H1 (cell line): ENCODE measurements around the gene SEC14L5. TPM values are rescaled to one million over a fixed set of nuclear protein-coding genes. Genes with fewer than 3 reads are reported as not detected.

Experiments
- CTCF ChIA-PET: fragments of 300-600 bp; sonication (Branson Sonifier 250); formaldehyde crosslinking; loops from one replicate; lab custom pipeline; 2021; ENCODE audit not compliant: partially characterized antibody; lab: Charles Lee
- POLR2A ChIA-PET: fragments of 300-600 bp; sonication (Branson Sonifier 250); formaldehyde crosslinking; loops from one replicate; lab custom pipeline; 2021; ENCODE audit warnings: inconsistent platforms; ENCODE audit not compliant: partially characterized antibody; lab: Charles Lee
- DNase-seq, 2 experiments: peaks; one replicate each; pipeline versions ENCODE4 v3.0.0 to v3.0.0-alpha.2; 2010 to 2022; ENCODE audit warnings: low spot score in 2 of 2, low read depth in 1 of 2, mixed read lengths in 1 of 2
- FAIRE-seq: peaks from 2 replicates; lab custom pipeline; 2011; peaks lifted over from hg19 to GRCh38; lab: Jason Lieb, UNC
- H2AFZ ChIP-seq: 2 replicates; pipeline ENCODE4 v1.8.1; 2012; ENCODE audit warnings: low read length, inconsistent platforms
- H2AK5ac ChIP-seq: 2 replicates; pipeline ENCODE4 v1.6.1; 2013; ENCODE audit warnings: low read depth, low read length
- H2BK120ac ChIP-seq: replicated peaks from 2 replicates; pipeline ENCODE3; 2013; ENCODE audit warnings: low read depth, low read length, inconsistent platforms
- H2BK12ac ChIP-seq: 2 replicates; pipeline ENCODE4 v1.6.1; 2013; ENCODE audit warnings: low read depth, low read length
- H2BK15ac ChIP-seq: 2 replicates; pipeline ENCODE4 v1.6.1; 2013; ENCODE audit warnings: low read length
- H2BK20ac ChIP-seq: 2 replicates; pipeline ENCODE4 v1.6.1; 2013; ENCODE audit warnings: low read length
- H2BK5ac ChIP-seq: 2 replicates; pipeline ENCODE4 v1.6.1; 2013; ENCODE audit warnings: low read depth, low read length
- H3K14ac ChIP-seq: 2 replicates; pipeline ENCODE4 v1.6.1; 2013; ENCODE audit warnings: inconsistent platforms; ENCODE audit not compliant: insufficient read length
- H3K18ac ChIP-seq: 2 replicates; pipeline ENCODE4 v1.6.1; 2013; ENCODE audit warnings: low read length; ENCODE audit errors: extremely low read depth
- H3K23ac ChIP-seq: 2 replicates; pipeline ENCODE4 v1.6.1; 2013; ENCODE audit warnings: inconsistent platforms; ENCODE audit not compliant: insufficient read length
- H3K23me2 ChIP-seq: 2 replicates; pipeline ENCODE4 v1.6.1; 2013; ENCODE audit warnings: low read depth, low read length
- H3K27ac ChIP-seq: 2 replicates; pipeline ENCODE4 v1.6.1; 2011; ENCODE audit warnings: low read depth, low read length, inconsistent platforms
- H3K27me3 ChIP-seq, 4 experiments: replicated peaks in 1 of 4; 1 replicate in 1 of 4; 2 replicates in 3 of 4; pipeline versions ENCODE4 v1.6.1 to v1.8.1; 2011 to 2013; ENCODE audit warnings: low read length in 3 of 4, mild to moderate bottlenecking in 3 of 4, inconsistent platforms in 2 of 4, mixed read lengths in 2 of 4, moderate library complexity in 1 of 4; ENCODE audit not compliant: control insufficient read depth in 3 of 4, insufficient read depth in 3 of 4; ENCODE audit errors: extremely low read depth in 1 of 4
- H3K36me3 ChIP-seq, 4 experiments: 2 replicates each; pipeline versions ENCODE4 v1.6.1 to v1.8.1; 2011 to 2013; ENCODE audit warnings: mild to moderate bottlenecking in 4 of 4, low read length in 3 of 4, moderate library complexity in 2 of 4, control low read depth in 1 of 4, inconsistent platforms in 1 of 4; ENCODE audit not compliant: insufficient read depth in 4 of 4, control insufficient read depth in 2 of 4
- H3K4ac ChIP-seq: replicated peaks from 2 replicates; pipeline ENCODE3; 2013; ENCODE audit warnings: low read length, low read depth, mixed read lengths, inconsistent platforms; ENCODE audit not compliant: insufficient read length
- H3K4me1 ChIP-seq, 4 experiments: replicated peaks in 1 of 4; 1 replicate in 1 of 4; 2 replicates in 3 of 4; pipeline versions ENCODE4 v1.6.1 to v1.8.1; 2011 to 2013; ENCODE audit warnings: low read length in 3 of 4, inconsistent platforms in 2 of 4, mixed read lengths in 1 of 4; ENCODE audit not compliant: insufficient read depth in 4 of 4, control insufficient read depth in 3 of 4
- H3K4me2 ChIP-seq, 2 experiments: 2 replicates each; pipeline versions ENCODE4 v1.6.1 to v1.8.1; 2011 to 2013; ENCODE audit warnings: low read depth in 2 of 2, low read length in 2 of 2, control low read depth in 1 of 2, inconsistent platforms in 1 of 2, mild to moderate bottlenecking in 1 of 2; ENCODE audit not compliant: insufficient read depth in 1 of 2
- H3K4me3 ChIP-seq, 4 experiments: fragments of 200-600, 300-600 bp in 1 of 4; sonication (generic), shearing (Covaris generic), sonication (Bioruptor Twin) in 1 of 4; 2 replicates each; pipeline versions ENCODE4 v1.5.1 to v1.8.1; 2011 to 2016; ENCODE audit warnings: low read length in 4 of 4, low read depth in 3 of 4, control low read depth in 2 of 4, inconsistent platforms in 2 of 4, mild to moderate bottlenecking in 2 of 4, mixed read lengths in 1 of 4, moderate library complexity in 1 of 4; ENCODE audit not compliant: insufficient read depth in 2 of 4; ENCODE audit errors: extremely low read depth in 1 of 4
- H3K56ac ChIP-seq: replicated peaks from 2 replicates; pipeline ENCODE3; 2013; ENCODE audit warnings: low read depth, mild to moderate bottlenecking, mixed read lengths, low read length, inconsistent platforms; ENCODE audit not compliant: insufficient read length
- H3K79me1 ChIP-seq: 2 replicates; pipeline ENCODE4 v1.6.1; 2013; ENCODE audit warnings: low read depth, low read length, control low read depth
- H3K79me2 ChIP-seq, 2 experiments: 2 replicates each; pipeline versions ENCODE4 v1.6.1 to v1.8.1; 2012 to 2013; ENCODE audit warnings: low read length in 2 of 2, mild to moderate bottlenecking in 2 of 2, inconsistent platforms in 1 of 2; ENCODE audit not compliant: insufficient read depth in 2 of 2, control insufficient read depth in 1 of 2
- H3K9ac ChIP-seq, 4 experiments: replicated peaks in 1 of 4; 1 replicate in 1 of 4; 2 replicates in 3 of 4; pipeline versions ENCODE4 v1.6.1 to v1.8.1; 2011 to 2013; ENCODE audit warnings: low read depth in 3 of 4, low read length in 3 of 4, control low read depth in 2 of 4, mild to moderate bottlenecking in 2 of 4, moderate library complexity in 2 of 4, inconsistent platforms in 1 of 4; ENCODE audit errors: extremely low read depth in 1 of 4
- H3K9me3 ChIP-seq, 2 experiments: 2 replicates each; pipeline versions ENCODE4 v1.6.1 to v1.8.1; 2012 to 2013; ENCODE audit warnings: mild to moderate bottlenecking in 2 of 2, moderate library complexity in 2 of 2, control low read depth in 1 of 2, inconsistent platforms in 1 of 2, low read depth in 1 of 2, low read length in 1 of 2, mixed read lengths in 1 of 2; ENCODE audit not compliant: insufficient read depth in 2 of 2
- H4K20me1 ChIP-seq, 2 experiments: replicated peaks in 1 of 2; 2 replicates each; pipeline versions ENCODE3 to v1.8.1; 2011 to 2013; ENCODE audit warnings: inconsistent platforms in 2 of 2, low read length in 2 of 2, mild to moderate bottlenecking in 1 of 2; ENCODE audit not compliant: insufficient read depth in 2 of 2, control insufficient read depth in 1 of 2
- H4K5ac ChIP-seq: 2 replicates; pipeline ENCODE4 v1.6.1; 2013; ENCODE audit warnings: low read length, low read depth, mixed read lengths, inconsistent platforms; ENCODE audit not compliant: insufficient read length
- H4K8ac ChIP-seq: 2 replicates; pipeline ENCODE4 v1.8.0; 2013; ENCODE audit warnings: mild to moderate bottlenecking, moderate library complexity, low read length, inconsistent platforms; ENCODE audit not compliant: insufficient read depth; ENCODE audit errors: extremely low read depth
- H4K91ac ChIP-seq: replicated peaks from 2 replicates; pipeline ENCODE3; 2013; ENCODE audit warnings: low read length, mixed read lengths, inconsistent platforms; ENCODE audit not compliant: insufficient read length
- EP300 ChIP-seq, 2 experiments: IDR thresholded peaks; 1 replicate in 1 of 2; 2 replicates in 1 of 2; pipeline ENCODE4 v1.6.1; 2011 to 2012; ENCODE audit warnings: low read depth in 2 of 2, low read length in 2 of 2, mild to moderate bottlenecking in 2 of 2, borderline replicate concordance in 1 of 2, inconsistent platforms in 1 of 2, moderate library complexity in 1 of 2
- FOSL1 ChIP-seq: IDR thresholded peaks from 2 replicates; pipeline ENCODE4 v1.6.1; 2011; ENCODE audit warnings: mild to moderate bottlenecking, low read depth, low read length, moderate library complexity; ENCODE audit not compliant: insufficient read depth
- JUND ChIP-seq: IDR thresholded peaks from 2 replicates; pipeline ENCODE4 v1.6.1; 2011; ENCODE audit warnings: mild to moderate bottlenecking, improper control_type of control experiment, low read length
- NANOG ChIP-seq: IDR thresholded peaks from 2 replicates; pipeline ENCODE4 v1.6.1; 2011; ENCODE audit warnings: low read length, low read depth, mild to moderate bottlenecking, inconsistent platforms; ENCODE audit not compliant: insufficient read depth, poor library complexity, severe bottlenecking
- SIRT6 ChIP-seq: IDR thresholded peaks from one replicate; pipeline ENCODE4 v1.7.1; 2012; ENCODE audit warnings: low read length, inconsistent platforms
- YY1 ChIP-seq: IDR thresholded peaks from 2 replicates; pipeline ENCODE4 v1.6.1; 2011; ENCODE audit warnings: low read depth, mild to moderate bottlenecking, low read length
- ZNF274 ChIP-seq: IDR thresholded peaks from 2 replicates; pipeline ENCODE4 v1.7.0; 2012; ENCODE audit warnings: low read length, borderline replicate concordance; ENCODE audit errors: extremely low read depth
- WGBS, 2 experiments: shearing (Covaris generic) in 1 of 2; methylation state at CpG; one replicate each; pipeline versions ENCODE4 v1.1.6 to v1.1.7; 2013 to 2015; ENCODE audit warnings: low lambda C conversion rate in 2 of 2, mixed read lengths in 2 of 2, inconsistent platforms in 1 of 2, low coverage in 1 of 2, missing lambda C conversion rate in 1 of 2; ENCODE audit not compliant: insufficient replicate concordance in 2 of 2, insufficient coverage in 1 of 2, insufficient read length in 1 of 2; ENCODE audit errors: extremely low coverage in 1 of 2, missing lambda C conversion rate in 1 of 2; 5-methylcytosine and 5-hydroxymethylcytosine counted together
- polyA plus RNA-seq, 7 experiments: library from polyadenylated mRNA; depleted of rRNA in 3 of 7; stranded (reverse) in 5 of 7; unstranded in 2 of 7; fragments of >200 nt in 5 of 7; fragments of 200-250 nt in 2 of 7; gene quantifications; 1 replicate in 5 of 7; 2 replicates in 1 of 7; 4 replicates in 1 of 7; pipeline versions ENCODE4 v1.2.1 to v1.2.3, GENCODE V29; 2011 to 2013; ENCODE audit warnings: missing spikeins in 2 of 7, mixed read lengths in 2 of 7
- total RNA-seq: library from RNA; stranded (reverse); fragmentation: NEBNext Ultra II Directional; extraction: Animal tissue kit (Norgen Biotek cat#: 25700); gene quantifications from 2 replicates; pipeline ENCODE4 v1.2.1, GENCODE V29; 2021
- TF ChIP-seq, protein P1 (sequence below): IDR thresholded peaks from 2 replicates; pipeline ENCODE4 v1.6.1; 2012; ENCODE audit warnings: inconsistent platforms

SEC14L5 gene
- total and polyA plus RNA-seq, 2 of the 8 experiments (the other 6 are each of a cell fraction or from before 2014, with no cell fraction given), result 1.9 to 3.0 TPM

DNA sequence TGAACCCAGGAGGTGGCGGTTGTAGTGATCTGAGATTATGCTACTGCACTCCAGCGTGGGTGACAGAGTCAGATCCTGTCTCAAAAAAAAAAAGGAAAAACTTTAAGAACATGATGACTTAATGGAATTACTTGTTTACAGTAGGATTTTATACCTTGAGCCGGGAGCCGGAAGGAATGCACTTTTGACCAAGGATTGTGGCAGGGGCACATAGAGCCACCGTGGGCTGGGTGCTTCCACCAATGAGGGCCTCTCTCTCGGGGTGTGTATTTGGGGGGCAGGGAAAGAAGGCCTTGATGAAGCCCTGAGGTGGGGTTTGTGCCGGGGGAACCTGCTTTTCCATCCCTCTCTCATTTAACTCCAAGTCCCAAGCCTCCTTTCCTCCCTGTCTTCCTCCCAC, 82.3 kb downstream of the SEC14L5 start:
- Histone ChIP-seq H3K4me1 (peaks cover 0 to 7% (median 6%) of the 10 kb centered on the region in 4 experiments; a peak in 6 of 7 replicates), H2BK120ac (no peak overlapping the region), H3K18ac (no peak overlapping the region), H3K79me1 (no peaks in the 10 kb centered on the region), H2BK12ac (no peak overlapping the region), H2BK20ac (no peak overlapping the region), H3K56ac (no peak overlapping the region), H2BK15ac (no peak overlapping the region; the same call in 1 of the 2 replicates), H3K9ac (no peak overlapping the region), H3K23ac (no peak overlapping the region), H4K5ac (no peak overlapping the region), H3K79me2 (no peaks in the 10 kb centered on the region), H3K36me3 (no peaks in the 10 kb centered on the region), H3K23me2 (no peaks in the 10 kb centered on the region), H4K20me1 (no peaks in the 10 kb centered on the region), H3K4ac (no peak overlapping the region), H4K8ac (no peak overlapping the region), H3K4me2 (no peak overlapping the region), H3K4me3 (no peak overlapping the region), H2BK5ac (no peak overlapping the region), H2AK5ac (0 out of 2 replicates have a peak overlapping the region, but pooled peaks have one; percentile 39), H3K27ac (no peak overlapping the region), H4K91ac (no peak overlapping the region), H3K14ac (no peak overlapping the region), H2AFZ (no peak overlapping the region), H3K9me3 (no peaks in the 10 kb centered on the region), H3K27me3 (no peaks in the 10 kb centered on the region)
- TF ChIP-seq, protein P1, sequence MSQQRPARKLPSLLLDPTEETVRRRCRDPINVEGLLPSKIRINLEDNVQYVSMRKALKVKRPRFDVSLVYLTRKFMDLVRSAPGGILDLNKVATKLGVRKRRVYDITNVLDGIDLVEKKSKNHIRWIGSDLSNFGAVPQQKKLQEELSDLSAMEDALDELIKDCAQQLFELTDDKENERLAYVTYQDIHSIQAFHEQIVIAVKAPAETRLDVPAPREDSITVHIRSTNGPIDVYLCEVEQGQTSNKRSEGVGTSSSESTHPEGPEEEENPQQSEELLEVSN, result no peak
- no peak for TF ChIP-seq ZNF274
- TF ChIP-seq YY1, result no peak
- TF ChIP-seq JUND, result no peak
- TF ChIP-seq FOSL1, result no peak
- no peak for TF ChIP-seq EP300 (IDR thresholded peaks at IDR 0.05; ENCODE audit: borderline replicate concordance in 1 of 2, low read depth in 2 of 2, low read length in 2 of 2)
- TF ChIP-seq SIRT6, result no peak
- TF ChIP-seq NANOG, result no peak
- no peak for FAIRE-seq
- ChIA-PET POLR2A (no interaction called here), CTCF (interaction anchor here (1.2 to 28.8 kb wide), 5 partner anchors 11 to 68 kb away, joined by 3 to 625 read pairs (median 27); partner anchors contain the start of gene ALG1)
- 79% methylated on average over 7 of the region's 7 CpGs; no CpG with 5 or more reads in 1 of the 2 experiments for WGBS, 2 experiments
- DNase-seq, result no peak
